Activated CD4-positive, alpha-beta T cell treated with anti-CD3 and anti-CD28 coated beads for 1 hour (primary cell): ENCODE results near the gene ANKRD39.

Experiments
- DNase-seq: peaks from one replicate; pipeline ENCODE4 v3.0.0-alpha.2; 2020

Gene ANKRD39

DNA sequence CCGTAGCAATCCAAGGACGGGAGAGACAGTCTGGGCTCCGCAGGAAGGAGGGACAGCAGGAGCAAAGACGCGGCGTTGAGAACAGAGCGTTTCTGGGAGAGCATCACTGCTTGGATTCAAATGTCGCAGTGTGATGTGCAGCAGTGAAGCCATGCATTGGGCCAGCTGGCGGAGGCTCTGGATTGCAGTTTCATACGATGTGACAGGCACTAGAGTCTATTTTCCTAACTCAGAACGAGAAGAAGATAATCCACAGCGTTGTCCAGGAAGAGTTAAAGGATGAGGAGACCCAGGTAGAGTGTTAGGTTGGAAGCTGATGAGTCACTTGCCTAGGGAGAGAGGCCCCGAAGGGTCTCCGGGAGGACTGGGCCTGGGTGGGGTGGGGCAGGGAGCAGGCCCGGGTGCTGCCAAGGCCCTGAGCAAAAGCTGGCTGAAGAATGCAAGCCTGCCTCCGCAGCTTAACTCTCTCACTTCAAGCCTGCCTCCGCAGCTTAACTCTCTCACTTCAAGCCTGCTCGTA is 29.7 kb upstream of the ANKRD39 start:
- DNase-seq: no peak

DNA sequence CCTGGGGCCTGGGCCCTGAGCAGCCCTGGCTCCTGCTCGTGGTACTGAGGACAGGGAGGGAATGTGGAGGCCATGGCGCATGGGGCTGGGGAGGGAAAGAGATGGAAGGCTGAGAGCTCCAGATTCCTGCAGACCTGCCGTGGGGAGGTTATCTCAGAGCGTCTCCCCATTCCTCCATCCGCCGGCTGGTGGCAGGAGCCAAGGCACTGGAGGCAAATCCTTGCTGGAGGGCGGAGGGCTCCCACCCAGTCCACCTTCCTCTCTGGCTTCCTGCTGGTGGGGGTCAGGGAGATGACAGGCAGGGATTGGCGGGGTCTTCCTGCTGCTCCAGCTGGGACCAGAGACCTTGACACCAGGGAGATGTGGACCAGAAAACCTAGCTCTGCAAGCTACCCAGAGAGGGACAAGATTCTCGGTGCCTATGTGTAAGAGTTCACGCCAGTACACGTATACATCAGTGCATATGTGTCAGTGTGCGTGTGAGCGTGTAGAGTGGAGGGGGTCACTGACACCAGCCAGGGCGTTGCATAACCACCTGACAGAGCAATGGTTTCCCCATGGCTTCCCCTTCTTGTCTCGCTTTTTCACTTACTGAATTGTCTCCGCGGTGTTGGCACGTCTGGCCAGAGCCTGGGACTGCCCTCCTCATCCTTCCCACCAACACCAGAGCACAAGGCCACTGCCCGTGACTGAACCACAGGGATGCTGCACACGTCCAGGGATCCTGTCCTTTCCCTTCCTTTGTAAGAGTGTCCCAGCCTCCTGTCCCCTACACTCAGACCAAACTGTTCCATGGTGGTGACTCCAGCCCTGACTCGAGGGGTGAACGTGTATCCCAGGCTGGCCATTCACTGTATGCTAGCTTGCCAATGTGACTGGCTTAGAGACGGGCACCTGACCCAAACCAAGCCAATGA is 27.9 kb upstream of the ANKRD39 start:
- no peak for DNase-seq

DNA sequence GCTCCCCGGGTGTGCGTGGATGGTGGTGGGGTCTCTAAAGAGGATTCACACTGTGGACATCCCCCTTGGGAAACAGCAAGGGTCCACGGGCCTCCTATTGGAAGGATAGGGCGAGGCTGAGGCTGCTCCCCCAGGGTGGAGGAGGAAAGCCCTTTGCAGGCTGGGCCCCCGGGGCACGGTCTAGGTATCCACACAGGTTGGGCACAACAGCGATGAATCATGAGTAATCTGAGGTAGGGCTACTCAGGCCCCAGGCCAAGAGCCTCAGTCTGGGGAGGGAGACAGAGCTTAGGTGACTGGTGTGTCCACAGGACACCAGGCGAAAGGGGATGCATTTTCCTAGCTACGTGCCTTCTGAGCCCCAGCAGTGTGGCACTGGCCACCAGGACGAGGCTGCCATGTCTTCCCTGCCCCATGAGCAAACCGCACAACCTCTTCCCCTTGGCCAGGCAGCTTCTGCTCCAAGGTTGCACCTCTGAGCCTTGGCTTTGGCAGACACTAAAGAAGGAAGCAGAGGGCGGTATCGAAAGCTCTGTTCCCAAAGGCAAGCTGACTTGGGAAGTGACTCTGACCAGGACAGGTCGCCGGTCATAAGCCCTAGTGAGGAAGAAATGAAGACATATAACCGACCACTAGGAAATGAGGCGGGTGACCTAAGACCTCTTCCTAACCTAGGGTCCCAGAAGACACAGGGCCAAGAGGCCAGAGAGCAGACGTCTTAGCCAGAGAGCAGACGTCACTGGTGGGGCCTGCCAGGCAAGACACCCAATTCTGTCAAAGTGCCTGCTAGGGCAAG is 26.7 kb upstream of the ANKRD39 start:
- DNase-seq: no peak

DNA sequence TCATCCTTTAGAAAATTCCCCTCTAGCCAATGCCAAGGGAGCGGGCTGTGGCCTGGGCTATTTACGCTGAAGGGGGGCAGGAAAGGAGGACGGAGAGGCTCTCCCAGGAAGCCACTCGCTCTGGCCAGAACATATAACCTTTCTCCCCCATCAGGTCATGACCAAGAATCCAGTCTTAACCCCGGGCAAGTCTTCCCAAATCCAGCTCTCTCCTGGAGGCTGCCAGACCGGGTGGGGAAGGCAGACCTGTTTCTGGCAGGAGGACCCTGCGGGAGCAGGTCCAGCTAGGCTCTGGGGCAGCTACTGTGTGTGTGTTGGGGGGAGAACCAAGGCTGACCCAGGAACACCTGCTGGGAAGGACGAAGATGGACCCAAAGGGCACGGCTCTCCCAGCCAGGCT is 25.5 kb upstream of the ANKRD39 start:
- DNase-seq: no peak

DNA sequence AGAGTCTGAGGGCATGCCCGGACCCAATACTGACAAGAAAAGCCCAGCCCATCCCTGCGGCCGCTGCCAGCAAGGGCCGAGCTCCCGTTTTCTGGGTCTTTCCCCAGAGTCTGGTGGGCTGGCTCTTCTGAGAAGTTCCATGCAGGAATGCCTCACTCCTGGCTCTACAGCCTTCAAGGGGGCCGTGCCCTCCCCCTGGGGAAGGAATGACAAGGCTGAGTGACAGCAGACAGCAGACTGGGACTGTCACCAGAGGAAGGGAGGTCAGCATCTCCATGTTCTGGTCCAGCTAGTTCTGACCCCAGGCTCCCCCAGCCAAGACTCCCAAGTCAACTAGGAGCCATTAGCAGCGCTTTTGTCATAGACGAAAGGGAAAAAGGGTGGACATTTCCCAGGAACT is 25.1 kb upstream of the ANKRD39 start:
- no peak for DNase-seq

DNA sequence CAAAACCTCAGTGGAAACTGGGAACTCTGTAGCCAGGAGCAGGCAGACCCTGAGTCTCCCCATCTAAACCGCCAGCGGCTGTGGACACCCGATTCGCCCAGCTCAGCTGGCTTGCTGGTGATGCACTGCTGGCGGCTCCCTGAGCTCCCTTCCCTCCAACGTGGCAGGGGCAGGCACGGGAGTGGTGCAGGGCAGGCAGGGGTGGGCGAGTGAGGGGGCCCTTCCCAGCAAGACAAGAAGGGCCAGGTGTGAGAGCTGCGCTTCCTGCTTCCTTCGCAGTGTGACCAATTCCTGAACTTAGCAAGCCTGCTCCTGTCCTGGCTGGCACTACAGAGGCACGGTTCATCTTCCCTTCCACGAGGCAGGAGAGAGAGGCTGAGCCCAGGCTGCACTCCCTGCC is 24.4 kb upstream of the ANKRD39 start:
- no peak for DNase-seq

DNA sequence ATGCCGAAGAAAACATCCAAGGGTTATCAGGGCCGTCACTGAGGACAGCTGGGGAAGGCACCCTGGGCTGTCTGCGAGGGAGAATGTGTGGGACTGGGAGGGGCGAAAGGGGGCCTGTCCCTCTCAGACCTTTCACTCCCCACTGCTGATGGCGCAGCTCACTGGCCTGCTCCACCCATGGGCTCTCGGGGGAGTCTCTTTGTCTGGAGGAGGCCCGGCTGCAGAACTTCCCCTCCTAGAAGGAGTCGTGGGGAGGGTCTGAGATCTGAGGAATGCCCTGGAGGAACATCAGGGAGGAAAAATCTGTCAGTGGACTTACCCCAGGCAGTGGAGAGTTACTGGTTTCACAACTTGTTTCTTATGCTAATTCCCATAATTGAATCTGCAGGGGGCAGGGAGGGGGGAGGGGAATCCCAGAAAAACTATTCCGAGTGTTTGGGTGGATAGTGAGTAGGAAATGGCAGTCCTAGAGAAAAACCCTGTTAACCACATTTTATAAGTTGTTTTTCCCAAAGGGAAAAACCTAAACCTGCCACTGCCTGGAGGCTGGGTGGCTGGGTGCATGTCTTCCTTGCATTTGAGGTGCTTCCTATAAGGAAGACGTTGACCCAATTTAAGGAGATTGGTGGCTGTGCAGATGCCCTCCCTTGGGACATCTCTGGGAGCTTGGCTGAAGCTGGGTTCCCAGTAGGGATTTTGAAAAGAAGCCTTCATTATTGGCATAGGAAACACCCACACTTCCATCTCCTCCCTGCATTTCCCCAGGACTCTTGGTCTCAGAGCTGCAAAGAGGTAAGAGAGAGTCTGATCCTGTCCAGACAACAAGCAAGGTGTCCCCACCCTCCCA is 23.8 kb upstream of the ANKRD39 start:
- no peak for DNase-seq

DNA sequence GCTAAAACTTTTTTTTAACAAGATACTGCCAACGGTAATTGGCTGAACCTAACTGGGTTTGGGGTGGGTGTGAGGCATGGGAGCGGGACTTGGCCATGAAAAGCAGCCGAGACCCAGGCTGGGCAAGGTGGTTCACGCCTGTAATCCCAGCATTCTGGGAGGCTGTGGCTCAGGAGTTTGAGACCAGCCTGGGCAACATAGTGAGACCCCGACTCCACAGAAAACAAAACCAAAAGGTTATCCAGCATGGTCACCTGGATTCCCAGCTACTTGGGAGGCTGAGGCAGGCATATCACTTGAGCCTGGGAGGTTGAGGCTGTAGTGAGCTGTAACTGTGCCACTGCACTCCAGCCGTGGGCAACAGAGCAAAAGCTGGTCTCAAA is 23.1 kb upstream of the ANKRD39 start:
- DNase-seq: no peak

DNA sequence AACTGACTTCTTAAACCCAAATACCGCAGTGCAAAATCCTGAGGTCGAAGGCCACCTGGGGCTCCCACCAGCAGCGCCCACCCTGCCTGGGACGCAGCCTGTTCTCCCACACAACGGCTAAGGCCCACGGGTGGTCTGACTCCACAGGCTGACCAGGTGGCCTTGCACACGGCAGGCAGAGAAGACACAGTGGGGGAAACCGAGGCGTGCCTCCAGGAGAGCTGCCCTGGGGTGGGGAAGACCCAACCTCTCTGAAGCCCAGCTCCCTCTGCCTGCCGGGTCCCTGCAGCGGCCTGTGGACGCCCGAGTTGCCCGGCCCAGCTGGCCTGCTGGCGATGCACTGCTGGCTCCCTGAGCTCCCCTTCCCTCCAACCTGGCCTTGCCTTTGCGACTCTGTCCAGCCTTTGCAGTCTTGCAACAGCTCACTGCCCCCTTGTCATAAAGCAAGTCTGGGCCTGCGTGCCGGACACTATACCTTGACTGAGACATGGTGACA is 21.8 kb upstream of the ANKRD39 start:
- no peak for DNase-seq

DNA sequence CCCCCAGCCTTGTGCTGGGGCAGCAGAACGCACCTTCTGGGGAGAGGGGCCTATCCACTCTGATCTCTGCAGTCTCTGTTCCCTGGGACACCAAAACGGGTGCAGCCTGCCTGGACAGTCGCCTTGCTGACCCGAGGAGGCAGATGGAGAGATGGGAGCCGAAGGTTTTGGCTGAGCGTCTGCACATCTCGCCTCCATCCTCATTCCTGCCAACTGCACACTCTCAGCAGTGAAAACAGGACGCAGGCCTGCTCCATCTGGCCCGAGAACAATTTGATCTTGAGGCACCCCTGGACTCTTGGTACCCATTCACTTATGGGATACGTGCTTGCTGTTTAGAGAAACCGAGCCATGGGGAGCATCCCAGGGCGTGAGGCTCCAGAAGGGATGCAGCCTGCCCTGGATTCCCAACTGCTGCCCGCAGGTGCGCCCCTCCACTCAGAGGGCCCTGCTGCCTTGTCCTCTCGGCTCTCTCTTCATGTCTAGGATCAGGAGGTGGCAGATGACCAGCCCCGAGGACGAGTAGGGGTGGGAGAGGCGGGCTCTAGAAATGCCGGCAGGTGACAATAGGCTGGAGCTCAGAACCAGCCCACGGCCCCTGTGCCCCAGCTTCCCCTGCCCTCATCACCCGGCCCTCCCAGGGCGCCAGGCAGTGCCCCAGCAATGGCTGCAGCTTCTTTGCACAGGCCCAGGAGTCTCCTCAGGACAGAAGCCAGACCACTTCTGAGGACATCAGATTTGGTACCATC is 21.2 kb upstream of the ANKRD39 start:
- no peak for DNase-seq

DNA sequence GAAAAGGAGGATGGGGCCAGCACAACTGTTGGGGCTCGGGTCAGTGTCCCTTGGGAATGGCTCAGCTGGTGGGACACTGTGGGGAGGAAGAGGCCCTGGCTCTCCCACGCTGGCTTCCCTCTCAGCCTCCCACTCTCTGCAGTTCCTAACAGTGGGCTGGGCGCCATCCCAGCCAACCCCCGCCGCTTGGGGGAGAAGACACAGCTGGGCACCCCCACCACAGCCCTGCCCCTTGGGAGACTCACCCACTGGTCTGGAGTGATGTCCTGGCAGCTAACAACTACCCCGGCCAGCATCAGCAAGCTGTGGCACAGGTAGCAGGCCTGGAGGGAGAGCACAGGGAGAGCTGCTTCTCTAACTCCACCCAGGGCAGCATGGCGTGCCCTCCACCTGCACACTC is 20.4 kb upstream of the ANKRD39 start:
- DNase-seq: no peak

DNA sequence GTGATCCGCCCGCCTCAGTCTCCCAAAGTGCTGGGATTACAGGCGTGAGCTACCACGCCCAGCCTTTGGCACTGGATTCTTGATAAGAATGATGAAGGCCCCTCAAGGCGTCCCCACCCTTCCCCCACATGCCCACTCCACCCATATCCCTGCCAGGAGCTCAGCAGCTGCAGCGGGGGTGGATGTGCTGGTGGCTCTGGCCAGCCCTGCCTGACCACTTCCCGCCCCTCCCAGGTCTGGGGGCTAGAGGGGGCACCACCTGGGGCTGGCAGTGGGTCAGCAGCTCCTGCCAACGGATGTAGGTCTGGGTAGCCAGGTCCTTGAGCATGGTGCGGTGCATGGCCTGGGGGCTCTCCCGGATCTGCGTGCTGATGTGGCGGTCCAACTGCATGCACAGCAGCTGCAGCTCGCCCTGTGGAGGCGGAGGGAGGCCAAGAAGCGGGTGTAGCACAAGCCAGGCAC is 19.8 kb upstream of the ANKRD39 start:
- DNase-seq: no peak

DNA sequence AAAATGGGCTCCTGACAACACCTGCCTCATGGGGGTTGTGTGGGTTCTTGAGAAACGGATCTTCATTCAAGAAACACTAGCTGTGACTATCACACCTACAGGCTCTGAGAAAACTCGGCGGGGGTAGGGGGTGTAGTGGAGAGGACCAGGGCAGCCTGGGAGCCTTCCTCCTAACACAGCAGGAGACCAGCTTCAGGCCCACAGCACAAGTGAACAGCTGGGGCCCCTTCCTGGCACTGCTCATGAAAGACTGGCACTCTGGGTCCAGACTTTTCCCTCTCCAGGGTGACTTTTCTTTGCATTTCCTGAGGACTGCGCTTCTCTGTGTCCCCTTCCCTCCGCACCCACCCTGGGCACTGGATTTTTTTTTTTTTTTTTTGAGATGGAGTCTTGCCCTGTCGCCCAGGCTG is 19.2 kb upstream of the ANKRD39 start:
- DNase-seq: no peak

DNA sequence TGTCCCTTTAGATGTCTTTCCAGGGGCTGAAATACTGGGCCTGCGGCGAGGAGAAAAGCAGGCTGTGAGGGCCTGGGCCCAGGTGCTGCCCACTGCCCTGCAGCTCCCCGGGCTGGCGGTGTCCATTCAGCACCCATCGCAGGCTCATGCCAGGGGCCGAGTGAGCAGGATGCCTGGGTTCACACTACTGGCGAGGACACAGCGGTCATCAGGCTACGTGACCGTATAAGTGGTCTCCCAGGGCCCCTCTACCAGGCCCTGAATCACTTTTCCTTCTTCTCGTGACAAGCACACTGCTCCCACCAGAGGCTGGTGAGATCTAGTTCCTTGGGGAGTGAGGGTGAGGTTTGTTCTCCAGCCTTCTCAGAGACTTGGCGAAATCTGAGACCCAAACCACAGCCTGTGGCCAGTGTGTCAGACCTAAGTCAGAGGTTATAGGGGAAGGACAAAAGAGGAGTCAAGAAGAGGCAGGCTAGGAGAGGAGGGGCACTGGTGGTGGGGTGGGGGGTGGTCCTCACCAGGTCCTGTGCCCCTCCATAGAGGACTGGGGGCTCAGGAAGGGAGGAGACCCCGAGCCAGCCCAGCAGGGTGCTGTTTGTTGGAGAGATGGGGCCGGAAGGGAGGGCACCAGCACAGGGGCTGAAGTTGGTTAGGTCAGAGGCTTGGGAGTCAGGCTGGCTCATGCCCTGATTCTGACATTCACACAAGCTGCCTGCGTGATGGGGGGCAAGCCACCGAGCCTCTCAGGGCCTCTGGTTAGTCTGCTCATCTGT is 18.6 kb upstream of the ANKRD39 start:
- no peak for DNase-seq

DNA sequence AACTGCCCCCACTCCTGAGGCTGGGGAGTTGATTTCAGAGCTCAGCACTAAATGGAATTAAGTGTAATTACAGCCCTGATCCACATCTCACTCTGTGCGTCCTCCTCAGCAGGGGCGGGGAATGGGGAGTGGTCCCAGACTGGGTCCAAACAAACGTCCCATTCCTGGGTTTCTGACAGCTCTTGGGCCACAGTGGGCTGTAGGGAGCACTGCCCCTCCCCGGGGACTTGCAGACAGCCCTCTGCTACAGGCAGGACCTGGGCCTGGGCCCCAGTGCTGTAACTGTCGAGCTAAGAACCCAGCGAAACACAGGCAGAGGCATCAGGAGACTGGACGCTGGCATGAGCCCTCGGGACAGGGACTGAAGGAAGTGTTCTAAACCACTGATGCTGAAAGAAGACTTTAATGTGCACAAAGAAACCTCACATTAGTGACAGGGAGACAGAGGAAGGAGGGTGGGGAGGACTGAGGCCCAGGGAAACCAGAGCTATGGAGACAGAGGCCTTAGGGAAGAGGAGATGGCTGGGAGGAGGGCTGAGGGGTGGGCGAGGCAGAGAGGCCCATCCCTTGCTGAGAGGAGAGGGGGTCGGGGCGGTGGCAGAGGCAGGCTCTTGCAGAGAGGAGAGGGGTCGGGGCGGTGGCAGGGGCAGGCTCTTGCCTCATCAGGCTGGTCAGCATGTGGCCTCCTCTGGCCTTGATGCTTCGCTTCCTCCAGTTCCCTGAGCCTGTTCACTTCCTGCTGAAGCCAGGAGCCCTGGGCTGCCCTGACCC is 17.9 kb upstream of the ANKRD39 start:
- DNase-seq: no peak

DNA sequence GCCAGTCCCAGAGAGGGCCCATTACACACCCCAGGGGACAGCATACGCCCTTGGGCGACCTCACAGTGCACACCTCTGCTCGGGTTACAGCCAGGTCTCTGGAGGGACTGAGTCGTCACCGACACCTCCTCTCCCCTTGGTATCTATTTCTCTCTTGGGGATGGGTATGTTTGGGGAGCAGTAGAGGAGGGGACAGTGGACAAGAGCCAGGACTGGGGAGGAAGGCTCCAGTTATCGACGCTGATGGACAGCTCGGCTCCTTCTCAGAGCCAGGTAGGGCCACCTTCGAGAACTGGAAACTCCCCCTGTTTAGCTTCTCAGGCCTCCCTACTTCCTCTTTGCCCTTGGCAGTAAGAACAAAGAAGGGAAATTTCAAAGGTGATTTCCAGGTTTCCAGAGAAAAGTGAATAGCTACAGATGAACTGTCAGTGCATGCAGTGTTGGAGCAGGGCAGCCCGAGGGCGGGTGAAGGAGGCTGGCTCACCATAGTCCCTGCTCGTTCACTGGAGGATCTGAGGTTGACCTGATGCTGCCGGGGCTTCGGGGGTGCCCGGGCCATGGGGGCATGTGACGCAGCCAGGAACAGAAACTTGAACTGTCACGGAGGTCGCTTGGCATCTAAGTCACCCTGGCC is 16.5 kb upstream of the ANKRD39 start:
- DNase-seq: no peak

DNA sequence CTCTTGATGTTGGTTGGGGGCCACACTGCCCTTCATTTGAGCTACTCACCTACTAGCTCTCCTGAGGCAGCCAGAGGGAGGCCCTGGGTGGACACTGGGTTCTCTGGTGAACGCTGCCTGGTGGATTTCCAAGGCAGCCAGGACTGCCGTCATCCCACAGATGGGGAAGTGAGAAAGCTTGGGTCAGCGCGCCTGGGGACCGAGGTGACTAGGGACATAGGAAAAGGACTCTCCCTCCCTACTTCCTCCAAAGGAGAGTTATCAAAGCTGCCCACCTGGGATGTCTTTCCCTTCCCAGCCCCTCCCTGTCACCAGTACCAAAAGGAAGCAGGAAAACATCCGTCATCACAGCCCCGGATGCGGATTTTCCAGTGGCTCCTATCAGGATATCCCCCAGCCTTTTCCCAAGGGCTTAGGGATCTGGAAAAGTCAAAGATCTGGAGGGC is 15.9 kb upstream of the ANKRD39 start:
- no peak for DNase-seq

DNA sequence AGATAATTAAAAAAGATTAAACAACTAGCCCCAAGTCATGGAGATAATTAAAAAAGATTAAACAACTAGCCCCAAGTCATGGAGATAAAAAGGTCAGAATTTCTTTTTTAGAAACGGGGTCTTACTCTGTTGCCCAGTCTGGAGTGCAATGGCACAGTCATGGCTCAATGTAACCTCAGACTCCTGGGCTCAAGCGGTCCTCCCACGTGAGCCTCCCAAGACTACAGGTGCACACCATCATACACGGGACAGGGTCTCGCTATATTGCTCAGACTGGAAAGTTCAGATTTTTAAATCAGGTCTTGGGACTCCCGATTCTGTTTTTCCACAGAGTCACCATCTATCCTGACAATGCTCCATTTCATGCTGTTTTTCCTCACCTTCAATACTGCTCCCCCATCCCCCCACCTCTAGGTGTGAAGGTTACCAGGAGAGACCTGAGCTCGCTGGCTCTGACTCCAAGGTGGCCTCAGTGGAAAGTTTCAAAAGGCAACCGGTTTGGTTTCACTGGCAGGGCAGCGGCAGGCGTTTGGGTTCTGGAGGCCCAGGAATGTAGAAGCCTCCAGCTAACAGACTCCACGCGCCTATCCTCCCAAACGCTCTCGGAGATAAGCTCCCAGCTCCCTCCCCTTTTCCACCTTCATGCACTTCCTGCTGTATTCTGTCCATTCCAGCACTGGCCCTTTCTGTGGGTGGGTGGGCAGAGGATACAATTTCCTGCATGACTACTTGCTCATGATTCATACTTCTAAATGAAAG is 15.0 kb upstream of the ANKRD39 start:
- DNase-seq: no peak
